Endodermal cell (in vitro differentiated cells): ENCODE data around the gene ATG2B. TPM values are rescaled to one million over a fixed set of nuclear protein-coding genes. Genes with fewer than 3 reads are reported as not detected.

Experiments used
- DNase-seq: peaks from one replicate; pipeline ENCODE4 v3.0.0-alpha.2; 2017
- H3K27ac ChIP-seq: 2 replicates; pipeline ENCODE4 v1.5.1; 2013; ENCODE audit warnings: mild to moderate bottlenecking, low read depth, low read length, moderate library complexity
- H3K27me3 ChIP-seq: 2 replicates; pipeline ENCODE4 v1.6.1; 2013; ENCODE audit warnings: mild to moderate bottlenecking, low read length, moderate library complexity; ENCODE audit not compliant: insufficient read depth, control insufficient read depth, poor library complexity, severe bottlenecking
- H3K36me3 ChIP-seq: 2 replicates; pipeline ENCODE4 v1.7.0; 2013; ENCODE audit warnings: mild to moderate bottlenecking, low read length, moderate library complexity; ENCODE audit not compliant: control insufficient read depth, insufficient read depth
- H3K4me1 ChIP-seq: one replicate; pipeline ENCODE4 v1.7.0; 2013; ENCODE audit warnings: low read length; ENCODE audit not compliant: control insufficient read depth, insufficient read depth
- H3K4me3 ChIP-seq: 2 replicates; pipeline ENCODE4 v1.5.1; 2013; ENCODE audit warnings: mild to moderate bottlenecking, low read length, moderate library complexity
- H3K9ac ChIP-seq: 2 replicates; pipeline ENCODE4 v1.6.1; 2013; ENCODE audit warnings: mild to moderate bottlenecking, low read length, moderate library complexity; ENCODE audit not compliant: poor library complexity, severe bottlenecking; ENCODE audit errors: extremely low read depth
- H3K9me3 ChIP-seq: 2 replicates; pipeline ENCODE4 v1.6.1; 2013; ENCODE audit warnings: mild to moderate bottlenecking, low read length, moderate library complexity; ENCODE audit not compliant: control insufficient read depth
- H3K27ac Mint-ChIP-seq: 2 replicates; pipeline ENCODE4 v1.8.0; 2020; ENCODE audit warnings: mixed read lengths
- H3K27me3 Mint-ChIP-seq: 2 replicates; pipeline ENCODE4 v1.8.0; 2021; ENCODE audit warnings: mild to moderate bottlenecking, mixed read lengths; ENCODE audit not compliant: insufficient read depth
- H3K36me3 Mint-ChIP-seq: 2 replicates; pipeline ENCODE4 v1.8.0; 2020; ENCODE audit warnings: low read depth, mixed read lengths
- H3K4me1 Mint-ChIP-seq: 2 replicates; pipeline ENCODE4 v1.8.0; 2020; ENCODE audit warnings: mixed read lengths
- H3K4me3 Mint-ChIP-seq: 2 replicates; pipeline ENCODE4 v1.8.0; 2020; ENCODE audit warnings: mild to moderate bottlenecking, moderate library complexity, mixed read lengths
- H3K9me3 Mint-ChIP-seq: 2 replicates; pipeline ENCODE4 v1.8.0; 2020; ENCODE audit warnings: mild to moderate bottlenecking, mixed read lengths
- WGBS, 2 experiments: methylation state at CpG; one replicate each; pipeline versions ENCODE4 v1.1.5 to v1.1.7; 2013; ENCODE audit warnings: missing lambda C conversion rate in 2 of 2, mixed read lengths in 1 of 2; ENCODE audit not compliant: insufficient coverage in 1 of 2, insufficient read length in 1 of 2; 5-methylcytosine and 5-hydroxymethylcytosine counted together
- total RNA-seq, 2 donors: library from RNA; stranded (reverse); fragmentation: NEBNext Ultra II Directional in 1 of 2; extraction: Animal tissue kit (Norgen Biotek cat#: 25700) in 1 of 2; gene quantifications; 2 replicates in 1 of 2; 3 replicates in 1 of 2; pipeline ENCODE4 v1.2.1, GENCODE V29; 2021
- TF ChIP-seq, protein P1 (sequence below): fragments of 200-600 bp; sonication (generic); conservative IDR thresholded peaks from 2 replicates; pipeline ENCODE4 v1.5.0; 2021; ENCODE audit warnings: antibody characterized with exemption, mild to moderate bottlenecking

Gene ATG2B
- total RNA-seq, 2 donors from 2014 or later = 9.7 to 14.1 TPM

- H3K27me3 ChIP-seq = no peaks in the 10 kb centered on the region
- no peak overlapping the region for H3K9ac ChIP-seq
- no peak for DNase-seq
- Mint-ChIP-seq H3K27ac (no peak overlapping the region), H3K36me3 (no peaks in the 10 kb centered on the region), H3K9me3 (peaks cover 16% of the 10 kb centered on the region), H3K27me3 (no peaks in the 10 kb centered on the region), H3K4me1 (peaks cover 2% of the 10 kb centered on the region), H3K4me3 (no peak overlapping the region)
- 87 to 91% methylated on average over 3 to 8 of the region's 8 CpGs for WGBS, 2 experiments
- no peaks in the 10 kb centered on the region for H3K4me1 ChIP-seq
- no peaks in the 10 kb centered on the region for H3K36me3 ChIP-seq
- H3K4me3 ChIP-seq = no peak overlapping the region
- peaks cover 17% of the 10 kb centered on the region for H3K9me3 ChIP-seq
- TF ChIP-seq, protein P1, sequence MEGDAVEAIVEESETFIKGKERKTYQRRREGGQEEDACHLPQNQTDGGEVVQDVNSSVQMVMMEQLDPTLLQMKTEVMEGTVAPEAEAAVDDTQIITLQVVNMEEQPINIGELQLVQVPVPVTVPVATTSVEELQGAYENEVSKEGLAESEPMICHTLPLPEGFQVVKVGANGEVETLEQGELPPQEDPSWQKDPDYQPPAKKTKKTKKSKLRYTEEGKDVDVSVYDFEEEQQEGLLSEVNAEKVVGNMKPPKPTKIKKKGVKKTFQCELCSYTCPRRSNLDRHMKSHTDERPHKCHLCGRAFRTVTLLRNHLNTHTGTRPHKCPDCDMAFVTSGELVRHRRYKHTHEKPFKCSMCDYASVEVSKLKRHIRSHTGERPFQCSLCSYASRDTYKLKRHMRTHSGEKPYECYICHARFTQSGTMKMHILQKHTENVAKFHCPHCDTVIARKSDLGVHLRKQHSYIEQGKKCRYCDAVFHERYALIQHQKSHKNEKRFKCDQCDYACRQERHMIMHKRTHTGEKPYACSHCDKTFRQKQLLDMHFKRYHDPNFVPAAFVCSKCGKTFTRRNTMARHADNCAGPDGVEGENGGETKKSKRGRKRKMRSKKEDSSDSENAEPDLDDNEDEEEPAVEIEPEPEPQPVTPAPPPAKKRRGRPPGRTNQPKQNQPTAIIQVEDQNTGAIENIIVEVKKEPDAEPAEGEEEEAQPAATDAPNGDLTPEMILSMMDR = no peak
- no peak overlapping the region for H3K27ac ChIP-seq
These were observed 106.1 kb downstream of the ATG2B start for GRCh38 chr14:96257056-96257455.

- H3K27me3 Mint-ChIP-seq = peaks cover 1% of the 10 kb centered on the region
- H3K9me3 ChIP-seq = peaks cover 17% of the 10 kb centered on the region
- no peaks in the 10 kb centered on the region for H3K27me3 ChIP-seq
- H3K4me3 ChIP-seq = no peak overlapping the region
- no peak overlapping the region for H3K27ac ChIP-seq
- H3K9me3 Mint-ChIP-seq = peaks cover 16% of the 10 kb centered on the region
- DNase-seq = no peak
- H3K27ac Mint-ChIP-seq = no peak overlapping the region
- H3K36me3 ChIP-seq = no peaks in the 10 kb centered on the region
- H3K9ac ChIP-seq = no peak overlapping the region
- no peak overlapping the region for H3K4me3 Mint-ChIP-seq
- H3K36me3 Mint-ChIP-seq = no peaks in the 10 kb centered on the region
- TF ChIP-seq, protein P1 = no peak
- no peaks in the 10 kb centered on the region for H3K4me1 ChIP-seq
- 92 to 94% methylated on average over 2 to 4 of the region's 4 CpGs for WGBS, 2 experiments
- peaks cover 2% of the 10 kb centered on the region for H3K4me1 Mint-ChIP-seq
These were observed 106.7 kb downstream of the ATG2B start for GRCh38 chr14:96256407-96256806.

DNA sequence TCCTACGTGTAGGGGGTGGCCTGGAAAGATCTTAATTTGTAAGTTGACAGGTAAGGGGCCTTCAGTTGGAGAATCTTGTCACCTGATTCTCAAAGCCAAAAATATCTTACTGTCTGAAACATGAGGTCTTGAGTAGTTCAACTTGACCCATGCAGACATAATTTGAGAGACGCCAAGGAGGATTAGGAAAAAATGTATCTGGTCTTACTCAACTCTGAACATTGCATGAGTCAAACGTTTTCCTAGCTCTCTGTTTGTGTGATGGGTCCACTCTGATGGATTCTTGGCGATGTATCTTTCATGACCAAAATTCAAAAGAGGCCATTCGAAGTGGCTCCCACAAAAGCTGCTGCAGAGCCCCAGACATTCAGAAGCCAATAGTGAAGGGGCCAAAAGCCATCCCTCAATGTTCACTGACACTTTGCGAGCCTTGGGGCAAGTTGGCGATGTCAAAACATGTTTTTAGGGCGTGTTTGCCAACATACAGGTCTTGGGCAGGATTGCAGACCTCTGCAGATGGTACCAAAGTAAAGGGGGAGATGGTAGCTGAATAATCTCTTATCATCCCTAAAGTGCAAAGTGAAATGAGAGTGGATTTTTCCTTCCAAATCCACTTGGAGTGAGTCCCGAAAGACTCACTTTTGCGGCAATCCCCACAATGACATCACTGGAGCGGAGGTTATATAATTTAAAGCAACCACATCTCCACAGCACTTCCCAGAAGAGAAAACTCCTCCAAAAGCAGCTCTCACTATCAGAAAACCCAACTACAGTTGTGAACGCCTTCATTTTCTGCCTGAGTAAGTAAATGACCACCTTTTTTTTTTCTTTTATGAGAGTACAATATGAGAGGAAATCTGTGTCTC, 107.4 kb downstream of the ATG2B start, which contains the start of gene BDKRB1:
TSS of gene BDKRB1 (plus strand) at position 710 of the 866 bp plus-strand sequence. CDS start 7,473 bp downstream, outside the sequence.
- H3K27ac ChIP-seq = no peak within 1 kb of the TSS
- no peak for DNase-seq
- no peaks in the 10 kb centered on the region for H3K27me3 ChIP-seq
- H3K4me1 Mint-ChIP-seq = no peaks in the 10 kb centered on the region
- no peak within 1 kb of the TSS for H3K4me3 Mint-ChIP-seq
- H3K27ac Mint-ChIP-seq = no peak within 1 kb of the TSS
- peaks cover 14% of the 10 kb centered on the region for H3K9me3 Mint-ChIP-seq
- H3K4me3 ChIP-seq = no peak within 1 kb of the TSS
- TF ChIP-seq, protein P1 = no peak
- H3K36me3 Mint-ChIP-seq = no peaks in the 10 kb centered on the region
- no peaks in the 10 kb centered on the region for H3K4me1 ChIP-seq
- no peak within 1 kb of the TSS for H3K9ac ChIP-seq
- peaks cover 17% of the 10 kb centered on the region for H3K9me3 ChIP-seq
- 94 to 95% methylated on average over 8 to 12 of the region's 12 CpGs for WGBS, 2 experiments
- H3K27me3 Mint-ChIP-seq = peaks cover 1% of the 10 kb centered on the region
- no peaks in the 10 kb centered on the region for H3K36me3 ChIP-seq
